K562 (cell line): ENCODE measurements around the gene RASL10B. TPM values are rescaled to one million over a fixed set of nuclear protein-coding genes. Genes with fewer than 3 reads are reported as not detected.
A peak's percentile ranks its signal among the peaks of the same experiment; 100 is the strongest.

Experiments used
- ATAC-seq: fragments of 200-7000 bp; cut with Tn5 transposase; 3 replicates; pipeline ENCODE4 v1.9.1; 2020; ENCODE audit warnings: moderate library complexity
- BruUV-seq: library from RNA; stranded (reverse); fragments of 400-500 nt; replicated peaks from 2 replicates; lab custom pipeline; 2021; lab: Mats Ljungman, UMichigan
- CTCF ChIA-PET: fragments of 300-600 bp; formaldehyde crosslinking; extraction: SDS; loops from one replicate; lab custom pipeline; 2021; ENCODE audit warnings: low intra/inter-chr PET ratio; lab: Yijun Ruan, JAX
- POLR2A ChIA-PET: fragments of 300-600, 350-650 bp; sonication (Branson Sonifier 250); formaldehyde crosslinking; extraction: SDS; loops from one replicate; lab custom pipeline; 2021; ENCODE audit warnings: antibody characterized with exemption, inconsistent platforms; lab: Yijun Ruan, JAX
- DNase-seq, 4 experiments: peaks; one replicate each; pipeline versions ENCODE4 v3.0.0 to v3.0.0-alpha.2; 2011 to 2018; ENCODE audit warnings: low spot score in 3 of 4, mixed read lengths in 3 of 4; ENCODE audit errors: extremely low read depth in 1 of 4
- FAIRE-seq: peaks from 2 replicates; lab custom pipeline; 2011; peaks lifted over from hg19 to GRCh38; lab: Jason Lieb, UNC
- H2AFZ ChIP-seq: 2 replicates; pipeline ENCODE4 v1.6.0; 2011; ENCODE audit warnings: low read depth, low read length, control low read depth, inconsistent platforms
- H3K27ac ChIP-seq: fragments of 200-600 bp; 3 replicates; pipeline ENCODE4 v1.8.0; 2011; ENCODE audit warnings: low read depth, mild to moderate bottlenecking, control low read depth, inconsistent platforms, low read length, moderate library complexity, mixed read lengths; ENCODE audit errors: extremely low read depth
- H3K27me3 ChIP-seq, 2 experiments: fragments of 300-600 bp in 1 of 2; 2 replicates in 1 of 2; 3 replicates in 1 of 2; pipeline versions ENCODE4 v1.6.0 to v1.8.0; 2011; ENCODE audit warnings: inconsistent platforms in 2 of 2, low read length in 2 of 2, mild to moderate bottlenecking in 1 of 2, mixed read lengths in 1 of 2, moderate library complexity in 1 of 2; ENCODE audit not compliant: control insufficient read depth in 2 of 2, insufficient read depth in 2 of 2
- H3K36me3 ChIP-seq: fragments of 300-600 bp; 3 replicates; pipeline ENCODE4 v1.8.0; 2011; ENCODE audit warnings: mild to moderate bottlenecking, low read length, inconsistent platforms; ENCODE audit not compliant: control insufficient read depth, insufficient read depth
- H3K4me1 ChIP-seq, 2 experiments: fragments of 200-600 bp in 1 of 2; replicated peaks in 1 of 2; 2 replicates in 1 of 2; 3 replicates in 1 of 2; pipeline versions ENCODE4 v1.5.1 to v1.8.0; 2011; ENCODE audit warnings: inconsistent platforms in 2 of 2, low read length in 2 of 2, mild to moderate bottlenecking in 1 of 2, mixed read lengths in 1 of 2, moderate library complexity in 1 of 2; ENCODE audit not compliant: control insufficient read depth in 2 of 2, insufficient read depth in 2 of 2
- H3K4me2 ChIP-seq: 2 replicates; pipeline ENCODE4 v1.6.1; 2011; ENCODE audit warnings: low read length, control low read depth, inconsistent platforms, mixed read lengths; ENCODE audit not compliant: insufficient read depth
- H3K4me3 ChIP-seq: fragments of 200-600 bp; sonication (generic), shearing (Covaris generic); 2 replicates; pipeline ENCODE4 v1.5.1; 2016; ENCODE audit warnings: control low read depth, inconsistent platforms
- H3K79me2 ChIP-seq: fragments of 200-600 bp; 3 replicates; pipeline ENCODE4 v1.8.0; 2011; ENCODE audit warnings: low read length, inconsistent platforms; ENCODE audit not compliant: control insufficient read depth, insufficient read depth
- H3K9ac ChIP-seq, 2 experiments: 2 replicates each; pipeline versions ENCODE4 v1.6.0 to v1.6.1; 2011; ENCODE audit warnings: low read depth in 2 of 2, low read length in 2 of 2, control low read depth in 1 of 2, inconsistent platforms in 1 of 2, mild to moderate bottlenecking in 1 of 2, mixed read lengths in 1 of 2; ENCODE audit not compliant: insufficient read depth in 1 of 2
- H3K9me1 ChIP-seq: one replicate; pipeline ENCODE4 v1.6.0; 2011; ENCODE audit warnings: inconsistent platforms, mild to moderate bottlenecking, low read length, moderate library complexity; ENCODE audit not compliant: control insufficient read depth, insufficient read depth
- H3K9me3 ChIP-seq: replicated peaks from 2 replicates; pipeline ENCODE4 v1.5.1; 2011; ENCODE audit warnings: low read depth, low read length, inconsistent platforms; ENCODE audit not compliant: control insufficient read depth, insufficient read depth
- H4K20me1 ChIP-seq: replicated peaks from 2 replicates; pipeline ENCODE4 v1.6.1; 2011; ENCODE audit warnings: low read length, inconsistent platforms, mixed read lengths; ENCODE audit not compliant: control insufficient read depth, insufficient read depth
- CBFB ChIP-seq: sonication (generic); formaldehyde crosslinking; IDR thresholded peaks from 2 replicates; pipeline ENCODE4 v1.4.0; 2020; ENCODE audit warnings: mild to moderate bottlenecking, missing genetic modification reagents
- ILF3 ChIP-seq: fragments of 450-650 bp; IDR thresholded peaks from 2 replicates; pipeline ENCODE4 v1.6.1; 2018; ENCODE audit warnings: antibody characterized with exemption, mild to moderate bottlenecking, moderate library complexity, borderline replicate concordance
- NONO ChIP-seq, 2 experiments: fragments of 200-400 bp in 1 of 2; fragments of 450-650 bp in 1 of 2; formaldehyde crosslinking in 1 of 2; IDR thresholded peaks; 2 replicates each; pipeline ENCODE4 v1.6.1; 2017; ENCODE audit warnings: low read depth in 2 of 2, mild to moderate bottlenecking in 2 of 2, moderate library complexity in 2 of 2, low read length in 1 of 2
- RBM15 ChIP-seq: fragments of 200-400 bp; formaldehyde crosslinking; IDR thresholded peaks from 2 replicates; pipeline ENCODE4 v1.6.1; 2018; ENCODE audit warnings: mild to moderate bottlenecking, low read length, moderate library complexity; ENCODE audit not compliant: insufficient read depth
- TAF15 ChIP-seq: fragments of 200-400 bp; formaldehyde crosslinking; IDR thresholded peaks from 2 replicates; pipeline ENCODE4 v1.6.1; 2017; ENCODE audit warnings: mild to moderate bottlenecking, low read depth, low read length, moderate library complexity
- ZFP30 ChIP-seq: fragments of 250-450 bp; sonication (Bioruptor Pico); IDR thresholded peaks from 2 replicates; pipeline ENCODE4 v1.8.0; 2022; ENCODE audit warnings: moderate library complexity, mild to moderate bottlenecking, inconsistent platforms, borderline replicate concordance
- ZNF134 ChIP-seq: fragments of 250-450 bp; sonication (Bioruptor Pico); conservative IDR thresholded peaks from 2 replicates; pipeline ENCODE4 v1.4.0; 2020
- WGBS: fragments of 100-300 bp; shearing (Covaris generic); methylation state at CpG from one replicate; pipeline ENCODE4 v1.1.6; 2016; ENCODE audit warnings: low coverage, mixed read lengths; ENCODE audit not compliant: insufficient coverage; ENCODE audit errors: missing lambda C conversion rate; 5-methylcytosine and 5-hydroxymethylcytosine counted together
- in situ Hi-C: fragments of 300-500 bp; cut with MboI; formaldehyde crosslinking; loops from 4 replicates; pipeline ENCODE4 v1.15.0; 2018; ENCODE audit warnings: inconsistent platforms, mixed read lengths
- intact Hi-C: fragments of 100-400 bp; cut with micrococcal nuclease; formaldehyde crosslinking; loops from 2 replicates; pipeline ENCODE4 v1.14.2; 2022
- polyA plus RNA-seq, 8 experiments: library from polyadenylated mRNA; depleted of rRNA in 4 of 8; stranded (reverse) in 5 of 8; unstranded in 3 of 8; fragments of >200 nt; fragmentation: Nextera tagmentation in 2 of 8; fragmentation: Illumina TruSeq in 1 of 8; extraction: Ambion mirVana in 2 of 8; extraction: Trizol in 1 of 8; gene quantifications; 2 replicates each; pipeline versions ENCODE4 v1.2.1 to v1.2.3, GENCODE V29; 2011 to 2014; ENCODE audit warnings: inconsistent platforms in 1 of 8, missing spikeins in 1 of 8
- total RNA-seq, 7 experiments: library from RNA; depleted of rRNA in 6 of 7; stranded (reverse); fragments of >200 nt in 6 of 7; fragmentation: Illumina TruSeq in 2 of 7; extraction: Trizol in 2 of 7; gene quantifications; 2 replicates each; pipeline versions ENCODE4 v1.2.1 to v1.2.3, GENCODE V29; 2011 to 2021; ENCODE audit warnings: low replicate concordance in 1 of 7
- TF ChIP-seq, protein P1 (sequence below), 2 experiments: fragments of 450-650 bp; IDR thresholded peaks; 2 replicates each; pipeline ENCODE4 v1.6.1; 2018; ENCODE audit warnings: mild to moderate bottlenecking in 2 of 2, low read depth in 1 of 2; ENCODE audit not compliant: partially characterized antibody in 2 of 2
- TF ChIP-seq, protein P2 (sequence below): fragments of 250-450 bp; sonication (Bioruptor Pico); IDR thresholded peaks from 2 replicates; pipeline ENCODE4 v1.8.0; 2021; ENCODE audit warnings: borderline replicate concordance, mild to moderate bottlenecking, moderate library complexity; ENCODE audit not compliant: poor library complexity, severe bottlenecking

RASL10B gene
- total and polyA plus RNA-seq, 9 of the 15 experiments (the other 6 are each of a cell fraction or from before 2014, with no cell fraction given), result 0.04 to 0.31 (median 0.14) TPM; not detected in 2

DNA sequence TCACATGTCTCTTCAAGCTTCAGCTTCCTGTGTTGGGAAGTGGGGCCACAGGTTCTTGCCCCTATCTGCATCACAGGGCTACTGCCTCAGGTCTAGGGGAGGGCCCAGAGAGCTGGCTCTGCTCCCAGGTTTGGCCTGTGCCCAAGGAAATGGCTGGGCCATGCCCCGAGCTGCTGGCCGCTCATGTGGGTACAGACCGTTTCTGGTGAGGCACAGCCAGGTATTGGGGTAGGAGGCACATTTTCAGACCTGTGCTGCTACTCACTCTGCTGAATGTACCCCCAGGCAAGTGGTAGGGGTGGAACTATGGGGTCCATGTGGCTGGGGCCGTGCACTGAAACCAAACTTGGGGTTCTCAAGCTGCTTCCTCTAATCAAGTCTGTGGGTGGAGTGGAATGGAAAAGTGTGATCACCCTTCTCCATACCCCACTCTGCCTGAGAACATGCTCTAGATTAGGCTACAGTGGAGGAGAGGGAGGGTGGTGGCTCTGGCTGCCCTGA lies 17.0 kb downstream of the RASL10B start:
- Histone ChIP-seq H3K9me1 (no peaks in the 10 kb centered on the region), H3K9ac (no peak overlapping the region; a peak in 1 of 4 replicates), H3K79me2 (no peaks in the 10 kb centered on the region), H3K27ac (no peak overlapping the region), H2AFZ (no peak overlapping the region), H3K9me3 (no peaks in the 10 kb centered on the region), H3K4me2 (no peak overlapping the region), H3K36me3 (no peaks in the 10 kb centered on the region), H3K4me3 (no peak overlapping the region), H3K4me1 (peaks cover 11 to 25% of the 10 kb centered on the region in 2 experiments; a peak in 4 of 5 replicates), H3K27me3 (peaks cover 10 to 67% of the 10 kb centered on the region in 2 experiments; a peak in 4 of 5 replicates), H4K20me1 (peaks cover 17% of the 10 kb centered on the region; the same call in 1 of the 2 replicates)
- ChIA-PET POLR2A (interaction anchor here (0.6 to 1.3 kb wide), 3 partner anchors 28 to 135 kb away, joined by 3 to 5 read pairs (median 4); partner anchors contain the start of gene TAF15), CTCF (interaction anchor here (0.5 to 2.0 kb wide), 3 partner anchors 135 to 659 kb away, joined by 6 to 16 read pairs (median 9); no protein-coding TSS in a partner anchor)
- intact Hi-C loops (loop anchor here (5.0 kb wide), 1 partner anchor 211 kb away; the partner anchor contains the start of gene SLFN12L), in situ Hi-C loops (loop anchor here (5.0 to 25.0 kb wide), 4 partner anchors 191 to 1311 kb away; partner anchors contain the start of genes NLE1 and UNC45B)
- no peak for FAIRE-seq
- 4% methylated on average over 4 of the region's 4 CpGs for WGBS
- BruUV-seq, result no TSS peak
- DNase-seq, result no peak
- ATAC-seq, result no peak
- TF ChIP-seq NONO (IDR thresholded peaks at IDR 0.05; ENCODE audit: low read depth in 2 of 2, low read length in 1 of 2) (no peak), TAF15 (no peak), ILF3 (no peak), ZNF134 (CRISPR knock-in tag) (no peak), RBM15 (no peak), CBFB (CRISPR knock-in tag) (0 out of 2 replicates have a peak, but pooled peaks have one; percentile 1), ZFP30 (no peak)
- TF ChIP-seq, protein P1, sequence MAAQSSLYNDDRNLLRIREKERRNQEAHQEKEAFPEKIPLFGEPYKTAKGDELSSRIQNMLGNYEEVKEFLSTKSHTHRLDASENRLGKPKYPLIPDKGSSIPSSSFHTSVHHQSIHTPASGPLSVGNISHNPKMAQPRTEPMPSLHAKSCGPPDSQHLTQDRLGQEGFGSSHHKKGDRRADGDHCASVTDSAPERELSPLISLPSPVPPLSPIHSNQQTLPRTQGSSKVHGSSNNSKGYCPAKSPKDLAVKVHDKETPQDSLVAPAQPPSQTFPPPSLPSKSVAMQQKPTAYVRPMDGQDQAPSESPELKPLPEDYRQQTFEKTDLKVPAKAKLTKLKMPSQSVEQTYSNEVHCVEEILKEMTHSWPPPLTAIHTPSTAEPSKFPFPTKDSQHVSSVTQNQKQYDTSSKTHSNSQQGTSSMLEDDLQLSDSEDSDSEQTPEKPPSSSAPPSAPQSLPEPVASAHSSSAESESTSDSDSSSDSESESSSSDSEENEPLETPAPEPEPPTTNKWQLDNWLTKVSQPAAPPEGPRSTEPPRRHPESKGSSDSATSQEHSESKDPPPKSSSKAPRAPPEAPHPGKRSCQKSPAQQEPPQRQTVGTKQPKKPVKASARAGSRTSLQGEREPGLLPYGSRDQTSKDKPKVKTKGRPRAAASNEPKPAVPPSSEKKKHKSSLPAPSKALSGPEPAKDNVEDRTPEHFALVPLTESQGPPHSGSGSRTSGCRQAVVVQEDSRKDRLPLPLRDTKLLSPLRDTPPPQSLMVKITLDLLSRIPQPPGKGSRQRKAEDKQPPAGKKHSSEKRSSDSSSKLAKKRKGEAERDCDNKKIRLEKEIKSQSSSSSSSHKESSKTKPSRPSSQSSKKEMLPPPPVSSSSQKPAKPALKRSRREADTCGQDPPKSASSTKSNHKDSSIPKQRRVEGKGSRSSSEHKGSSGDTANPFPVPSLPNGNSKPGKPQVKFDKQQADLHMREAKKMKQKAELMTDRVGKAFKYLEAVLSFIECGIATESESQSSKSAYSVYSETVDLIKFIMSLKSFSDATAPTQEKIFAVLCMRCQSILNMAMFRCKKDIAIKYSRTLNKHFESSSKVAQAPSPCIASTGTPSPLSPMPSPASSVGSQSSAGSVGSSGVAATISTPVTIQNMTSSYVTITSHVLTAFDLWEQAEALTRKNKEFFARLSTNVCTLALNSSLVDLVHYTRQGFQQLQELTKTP (IDR thresholded peaks at IDR 0.05; ENCODE audit: low read depth in 1 of 2, partially characterized antibody in 2 of 2), result no peak
- TF ChIP-seq, protein P2, sequence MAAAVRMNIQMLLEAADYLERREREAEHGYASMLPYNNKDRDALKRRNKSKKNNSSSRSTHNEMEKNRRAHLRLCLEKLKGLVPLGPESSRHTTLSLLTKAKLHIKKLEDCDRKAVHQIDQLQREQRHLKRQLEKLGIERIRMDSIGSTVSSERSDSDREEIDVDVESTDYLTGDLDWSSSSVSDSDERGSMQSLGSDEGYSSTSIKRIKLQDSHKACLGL (CRISPR knock-in tag), result no peak
